Stimulated activated naive CD8-positive, alpha-beta T cell treated with anti-CD3 and anti-CD28 coated beads, Interleukin-15, Interleukin-2, amounts not matched to agents 100 U/mL and 50 U/mL, for 24 hours (primary cell): Measurements from ENCODE around the gene BMF.
"Not testable (repeated sequence)": the region's sequence is repeated elsewhere in the genome, so short reads cannot be mapped to it uniquely, and the experiment has no call there.

Experiments used
- ATAC-seq: fragments of 150-1000 bp; cut with Tn5 transposase; one replicate; pipeline ENCODE4 v1.10.0; 2021
- DNase-seq: peaks from one replicate; pipeline ENCODE4 v3.0.0; 2021

BMF gene

GRCh38 chr15:40128766-40129660 lies 20.3 kb upstream of the BMF start:
- DNase-seq (no peak), ATAC-seq (no peak)

GRCh38 chr15:40125950-40126349 lies 17.3 kb upstream of the BMF start:
- ATAC-seq (no peak), DNase-seq (no peak)

- not testable (repeated sequence) for DNase-seq, ATAC-seq
These were observed 16.2 kb upstream of the BMF start for GRCh38 chr15:40124807-40125285.

GRCh38 chr15:40124333-40124732 lies 15.7 kb upstream of the BMF start:
- ATAC-seq, DNase-seq: not testable (repeated sequence)

GRCh38 chr15:40123863-40124262 lies 15.2 kb upstream of the BMF start:
- not testable (repeated sequence) for ATAC-seq, DNase-seq

- not testable (repeated sequence) for ATAC-seq, DNase-seq
These were observed 14.3 kb upstream of the BMF start for GRCh38 chr15:40122989-40123388.

GRCh38 chr15:40121911-40122638 lies 13.4 kb upstream of the BMF start:
- DNase-seq = no peak
- ATAC-seq = no peak

- DNase-seq (no peak), ATAC-seq (no peak)
These were observed 9.8 kb upstream of the BMF start for GRCh38 chr15:40118473-40118872.

- DNase-seq (peak; percentile 63), ATAC-seq (peak; percentile 85)
These were observed 7.0 kb upstream of the BMF start for GRCh38 chr15:40115670-40116093.

- not testable (repeated sequence) for ATAC-seq, DNase-seq
These were observed 6.4 kb upstream of the BMF start for GRCh38 chr15:40115106-40115505.

- ATAC-seq (no peak), DNase-seq (no peak)
These were observed 5.5 kb upstream of the BMF start for GRCh38 chr15:40114218-40114617.

GRCh38 chr15:40112789-40113188 lies 4.1 kb upstream of the BMF start:
- ATAC-seq = no peak
- no peak for DNase-seq

- no peak for ATAC-seq
- DNase-seq = no peak
These were observed 3.2 kb upstream of the BMF start for GRCh38 chr15:40111888-40112287.

- DNase-seq = no peak
- ATAC-seq = no peak
These were observed 2.3 kb upstream of the BMF start for GRCh38 chr15:40110866-40111550.

- ATAC-seq (peak; percentile 0), DNase-seq (peak; percentile 26)
These were observed 421 bp downstream of the BMF start for GRCh38 chr15:40108061-40108854.

GRCh38 chr15:40106203-40107161 lies 2.2 kb downstream of the BMF start:
- ATAC-seq = peak; percentile 29
- peak; percentile 25 for DNase-seq

GRCh38 chr15:40105517-40106202 lies 3.0 kb downstream of the BMF start:
- ATAC-seq = peak; percentile 32
- DNase-seq = peak; percentile 58

GRCh38 chr15:40104865-40105516 lies 3.7 kb downstream of the BMF start:
- DNase-seq = peak; percentile 92
- peak; percentile 37 for ATAC-seq

- no peak for ATAC-seq
- no peak for DNase-seq
These were observed 4.3 kb downstream of the BMF start for GRCh38 chr15:40104296-40104864.
